HepG2 (cell line): ENCODE measurements around the gene MRI1. TPM values are rescaled to one million over a fixed set of nuclear protein-coding genes. Genes with fewer than 3 reads are reported as not detected.

Source experiments
- ATAC-seq: fragments of 200-7000 bp; cut with Tn5 transposase; 3 replicates; pipeline ENCODE4 v1.9.1; 2020; ENCODE audit warnings: mild to moderate bottlenecking, moderate library complexity
- BruUV-seq: library from RNA; stranded (reverse); fragments of 400-500 nt; replicated peaks from 2 replicates; lab custom pipeline; 2021; lab: Mats Ljungman, UMichigan
- CTCF ChIA-PET: fragments of 300-600 bp; formaldehyde crosslinking; extraction: SDS; loops from one replicate; lab custom pipeline; 2021; ENCODE audit warnings: low total read pairs, inconsistent platforms, low intra/inter-chr PET ratio; lab: Yijun Ruan, JAX
- POLR2A ChIA-PET: fragments of 350-600 bp; sonication (Branson Sonifier 250); formaldehyde crosslinking; loops from one replicate; lab custom pipeline; 2020; ENCODE audit warnings: antibody characterized with exemption, inconsistent platforms; lab: Yijun Ruan, JAX
- DNase-seq: peaks from one replicate; pipeline ENCODE4 v3.0.0-alpha.2; 2015; ENCODE audit warnings: low spot score
- FAIRE-seq: peaks from 3 replicates; lab custom pipeline; 2011; peaks lifted over from hg19 to GRCh38; lab: Jason Lieb, UNC
- H2AFZ ChIP-seq: one replicate; pipeline ENCODE4 v1.6.1; 2011; ENCODE audit warnings: low read length, inconsistent platforms
- H3K27ac ChIP-seq: fragments of 300-600 bp; 3 replicates; pipeline ENCODE4 v1.8.0; 2011; ENCODE audit warnings: mixed run types, mild to moderate bottlenecking, mixed read lengths, low read length, inconsistent platforms; ENCODE audit not compliant: insufficient read depth; ENCODE audit errors: extremely low read length
- H3K27me3 ChIP-seq, 2 experiments: fragments of 200-600 bp in 1 of 2; 2 replicates in 1 of 2; 3 replicates in 1 of 2; pipeline versions ENCODE4 v1.6.0 to v1.8.0; 2011; ENCODE audit warnings: low read length in 2 of 2, mild to moderate bottlenecking in 2 of 2, moderate library complexity in 2 of 2, inconsistent platforms in 1 of 2; ENCODE audit not compliant: insufficient read depth in 2 of 2, control insufficient read depth in 1 of 2
- H3K36me3 ChIP-seq, 2 experiments: fragments of 200-600 bp in 1 of 2; replicated peaks in 1 of 2; 2 replicates in 1 of 2; 3 replicates in 1 of 2; pipeline versions ENCODE4 v1.5.1 to v1.8.0; 2011; ENCODE audit warnings: low read length in 2 of 2, inconsistent platforms in 1 of 2; ENCODE audit not compliant: insufficient read depth in 2 of 2, control insufficient read depth in 1 of 2
- H3K4me1 ChIP-seq: 2 replicates; pipeline ENCODE4 v1.5.1; 2012; ENCODE audit warnings: low read length, inconsistent platforms; ENCODE audit not compliant: insufficient read depth
- H3K4me2 ChIP-seq: 2 replicates; pipeline ENCODE4 v1.6.0; 2011; ENCODE audit warnings: low read depth, low read length, inconsistent platforms
- H3K4me3 ChIP-seq, 3 experiments: fragments of 200-600 bp in 1 of 3; sonication (generic), shearing (Covaris generic) in 1 of 3; replicated peaks in 1 of 3; 2 replicates each; pipeline ENCODE4 v1.5.1; 2011 to 2016; ENCODE audit warnings: low read length in 3 of 3, inconsistent platforms in 2 of 3, low read depth in 2 of 3, mild to moderate bottlenecking in 2 of 3, control low read depth in 1 of 3, mixed read lengths in 1 of 3; ENCODE audit not compliant: insufficient read depth in 1 of 3
- H3K79me2 ChIP-seq: one replicate; pipeline ENCODE4 v1.6.1; 2011; ENCODE audit warnings: low read length, inconsistent platforms; ENCODE audit not compliant: insufficient read depth
- H3K9ac ChIP-seq: 2 replicates; pipeline ENCODE4 v1.6.0; 2011; ENCODE audit warnings: mild to moderate bottlenecking, low read depth, low read length, inconsistent platforms; ENCODE audit not compliant: insufficient read depth
- H3K9me3 ChIP-seq: 2 replicates; pipeline ENCODE4 v1.5.1; 2012; ENCODE audit warnings: mild to moderate bottlenecking, low read length
- H4K20me1 ChIP-seq: 2 replicates; pipeline ENCODE4 v1.6.0; 2011; ENCODE audit warnings: inconsistent platforms, mild to moderate bottlenecking, low read length, moderate library complexity; ENCODE audit not compliant: insufficient read depth
- ELF3 ChIP-seq: IDR thresholded peaks from 2 replicates; pipeline ENCODE4 v1.6.1; 2016; ENCODE audit warnings: missing genetic modification reagents, missing compliant biosample characterization
- HMGA1 ChIP-seq: sonication (generic); formaldehyde crosslinking; conservative IDR thresholded peaks from 2 replicates; pipeline ENCODE4 v1.4.0; 2020; ENCODE audit warnings: missing genetic modification reagents
- KAT7 ChIP-seq: IDR thresholded peaks from 2 replicates; pipeline ENCODE4 v1.6.1; 2018; ENCODE audit warnings: borderline replicate concordance, missing compliant biosample characterization
- NKX3-1 ChIP-seq: sonication (generic); formaldehyde crosslinking; IDR thresholded peaks from 2 replicates; pipeline ENCODE4 v1.5.0; 2020; ENCODE audit warnings: missing genetic modification reagents
- SMARCC2 ChIP-seq: fragments of 450-650 bp; IDR thresholded peaks from 2 replicates; pipeline ENCODE4 v1.6.1; 2017; ENCODE audit warnings: antibody characterized with exemption, mild to moderate bottlenecking
- ZBTB21 ChIP-seq: sonication (generic); formaldehyde crosslinking; IDR thresholded peaks from 2 replicates; pipeline ENCODE4 v1.4.0; 2020; ENCODE audit warnings: missing genetic modification reagents
- ZNF12 ChIP-seq: sonication (generic); formaldehyde crosslinking; IDR thresholded peaks from 2 replicates; pipeline ENCODE4 v1.5.0; 2020; ENCODE audit warnings: missing genetic modification reagents
- WGBS: methylation state at CpG from one replicate; pipeline ENCODE4 v1.1.6; 2017; ENCODE audit warnings: low lambda C conversion rate; 5-methylcytosine and 5-hydroxymethylcytosine counted together
- in situ Hi-C: cut with HindIII; loops from 2 replicates; pipeline ENCODE4 v1.10.0; 2017; ENCODE audit warnings: low pct_unique_long_range_greater_than_20kb; ENCODE audit not compliant: extremely low pct_ligation_motif_present
- intact Hi-C: fragments of 100-400 bp; cut with micrococcal nuclease; formaldehyde crosslinking; loops from one replicate; pipeline ENCODE4 v1.10.0; 2022; ENCODE audit not compliant: unreplicated experiment
- polyA plus RNA-seq, 8 experiments: library from polyadenylated mRNA; depleted of rRNA in 3 of 8; stranded (reverse) in 7 of 8; unstranded in 1 of 8; fragments of >200 nt; fragmentation: Illumina TruSeq in 4 of 8; extraction: Trizol in 4 of 8; gene quantifications; 2 replicates each; pipeline versions ENCODE4 v1.2.1 to v1.2.3, GENCODE V29; 2011 to 2016; ENCODE audit warnings: low read depth in 4 of 8, missing spikeins in 1 of 8, mixed read lengths in 1 of 8; ENCODE audit not compliant: insufficient read depth in 1 of 8
- total RNA-seq, 5 experiments: library from RNA; depleted of rRNA; stranded (reverse); fragments of >200 nt; fragmentation: Illumina TruSeq; extraction: Trizol; gene quantifications; 2 replicates each; pipeline ENCODE4 v1.2.3, GENCODE V29; 2016; ENCODE audit warnings: low read depth in 1 of 5
- TF ChIP-seq, protein P1 (sequence below): sonication (generic); formaldehyde crosslinking; conservative IDR thresholded peaks from 2 replicates; pipeline ENCODE4 v1.8.0; 2022; ENCODE audit warnings: low read depth, missing genetic modification reagents
- TF ChIP-seq, protein P2 (sequence below): sonication (generic); formaldehyde crosslinking; IDR thresholded peaks from 2 replicates; pipeline ENCODE4 v1.4.0; 2020; ENCODE audit warnings: missing genetic modification reagents, borderline replicate concordance
- TF ChIP-seq, protein P3 (sequence below): sonication (generic); formaldehyde crosslinking; IDR thresholded peaks from 2 replicates; pipeline ENCODE4 v1.8.0; 2023; ENCODE audit warnings: mild to moderate bottlenecking, missing genetic modification reagents
- TF ChIP-seq, protein P4 (sequence below): sonication (generic); formaldehyde crosslinking; IDR thresholded peaks from 2 replicates; pipeline ENCODE4 v1.4.0; 2020; ENCODE audit warnings: missing genetic modification reagents
- TF ChIP-seq, protein P5 (sequence below): sonication (generic); formaldehyde crosslinking; IDR thresholded peaks from 2 replicates; pipeline ENCODE4 v1.4.0; 2020; ENCODE audit warnings: missing genetic modification reagents, borderline replicate concordance

The MRI1 gene
- total and polyA plus RNA-seq, 2 of the 13 experiments (the other 11 are each of a cell fraction or from before 2014, with no cell fraction given): 20.1 to 20.6 TPM

DNA sequence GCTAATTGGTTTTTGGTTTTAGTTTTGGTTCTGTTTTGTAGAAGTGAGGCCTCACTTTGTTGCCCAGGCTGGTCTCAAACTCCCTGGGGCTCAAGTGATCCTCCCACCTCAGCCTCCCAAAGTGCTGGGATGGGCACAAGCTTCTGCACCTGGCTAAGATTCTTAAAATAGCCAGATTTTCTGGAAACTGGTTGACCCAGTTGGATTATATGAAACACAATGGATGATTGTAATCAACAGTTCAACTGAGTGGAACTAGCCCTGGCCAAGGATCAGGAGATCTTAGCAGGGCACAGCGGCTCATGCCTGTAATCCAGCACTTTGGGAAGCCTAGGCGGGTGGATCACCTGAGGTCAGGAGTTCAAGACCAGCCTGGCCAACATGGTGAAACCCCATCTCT is 29.6 kb upstream of the MRI1 start (continued):
- TF ChIP-seq, protein P1, sequence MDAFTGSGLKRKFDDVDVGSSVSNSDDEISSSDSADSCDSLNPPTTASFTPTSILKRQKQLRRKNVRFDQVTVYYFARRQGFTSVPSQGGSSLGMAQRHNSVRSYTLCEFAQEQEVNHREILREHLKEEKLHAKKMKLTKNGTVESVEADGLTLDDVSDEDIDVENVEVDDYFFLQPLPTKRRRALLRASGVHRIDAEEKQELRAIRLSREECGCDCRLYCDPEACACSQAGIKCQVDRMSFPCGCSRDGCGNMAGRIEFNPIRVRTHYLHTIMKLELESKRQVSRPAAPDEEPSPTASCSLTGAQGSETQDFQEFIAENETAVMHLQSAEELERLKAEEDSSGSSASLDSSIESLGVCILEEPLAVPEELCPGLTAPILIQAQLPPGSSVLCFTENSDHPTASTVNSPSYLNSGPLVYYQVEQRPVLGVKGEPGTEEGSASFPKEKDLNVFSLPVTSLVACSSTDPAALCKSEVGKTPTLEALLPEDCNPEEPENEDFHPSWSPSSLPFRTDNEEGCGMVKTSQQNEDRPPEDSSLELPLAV (CRISPR knock-in tag): no peak
- TF ChIP-seq ZNF12 (CRISPR knock-in tag): no peak
- TF ChIP-seq KAT7 (CRISPR knock-in tag): no peak
- TF ChIP-seq, protein P2, sequence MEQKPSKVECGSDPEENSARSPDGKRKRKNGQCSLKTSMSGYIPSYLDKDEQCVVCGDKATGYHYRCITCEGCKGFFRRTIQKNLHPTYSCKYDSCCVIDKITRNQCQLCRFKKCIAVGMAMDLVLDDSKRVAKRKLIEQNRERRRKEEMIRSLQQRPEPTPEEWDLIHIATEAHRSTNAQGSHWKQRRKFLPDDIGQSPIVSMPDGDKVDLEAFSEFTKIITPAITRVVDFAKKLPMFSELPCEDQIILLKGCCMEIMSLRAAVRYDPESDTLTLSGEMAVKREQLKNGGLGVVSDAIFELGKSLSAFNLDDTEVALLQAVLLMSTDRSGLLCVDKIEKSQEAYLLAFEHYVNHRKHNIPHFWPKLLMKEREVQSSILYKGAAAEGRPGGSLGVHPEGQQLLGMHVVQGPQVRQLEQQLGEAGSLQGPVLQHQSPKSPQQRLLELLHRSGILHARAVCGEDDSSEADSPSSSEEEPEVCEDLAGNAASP: no peak
- TF ChIP-seq, protein P3, sequence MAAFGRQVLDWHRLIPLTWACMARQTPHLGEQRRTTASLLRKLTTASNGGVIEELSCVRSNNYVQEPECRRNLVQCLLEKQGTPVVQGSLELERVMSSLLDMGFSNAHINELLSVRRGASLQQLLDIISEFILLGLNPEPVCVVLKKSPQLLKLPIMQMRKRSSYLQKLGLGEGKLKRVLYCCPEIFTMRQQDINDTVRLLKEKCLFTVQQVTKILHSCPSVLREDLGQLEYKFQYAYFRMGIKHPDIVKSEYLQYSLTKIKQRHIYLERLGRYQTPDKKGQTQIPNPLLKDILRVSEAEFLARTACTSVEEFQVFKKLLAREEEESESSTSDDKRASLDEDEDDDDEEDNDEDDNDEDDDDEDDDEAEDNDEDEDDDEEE (CRISPR knock-in tag): no peak

DNA sequence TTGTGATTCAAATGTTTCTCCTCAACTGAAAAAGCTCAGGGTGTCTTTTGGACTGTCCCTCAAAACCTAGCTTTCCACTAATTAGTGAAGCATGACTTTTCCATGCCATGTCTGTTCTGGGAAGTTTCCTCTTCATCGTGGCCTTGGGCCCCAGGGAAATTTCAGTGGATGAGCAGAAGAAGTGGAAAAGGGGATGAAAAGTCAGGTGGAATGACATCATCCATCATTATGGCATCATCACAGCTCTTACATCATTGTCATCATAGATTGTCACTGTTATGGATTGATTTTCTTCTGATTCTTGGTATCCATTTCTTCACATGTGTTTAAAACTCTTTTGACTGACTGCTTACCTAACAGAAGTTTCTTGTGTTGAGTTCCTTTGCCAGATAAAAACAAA is 26.2 kb upstream of the MRI1 start:
- CTCF ChIA-PET: no interaction called here
- POLR2A ChIA-PET: no interaction called here
- TF ChIP-seq HMGA1 (CRISPR knock-in tag) (no peak), ELF3 (CRISPR knock-in tag) (no peak), ZBTB21 (CRISPR knock-in tag) (0 out of 2 replicates have a peak, but pooled peaks have one; percentile 33), SMARCC2 (no peak), NKX3-1 (CRISPR knock-in tag) (no peak)
- TF ChIP-seq, protein P4, sequence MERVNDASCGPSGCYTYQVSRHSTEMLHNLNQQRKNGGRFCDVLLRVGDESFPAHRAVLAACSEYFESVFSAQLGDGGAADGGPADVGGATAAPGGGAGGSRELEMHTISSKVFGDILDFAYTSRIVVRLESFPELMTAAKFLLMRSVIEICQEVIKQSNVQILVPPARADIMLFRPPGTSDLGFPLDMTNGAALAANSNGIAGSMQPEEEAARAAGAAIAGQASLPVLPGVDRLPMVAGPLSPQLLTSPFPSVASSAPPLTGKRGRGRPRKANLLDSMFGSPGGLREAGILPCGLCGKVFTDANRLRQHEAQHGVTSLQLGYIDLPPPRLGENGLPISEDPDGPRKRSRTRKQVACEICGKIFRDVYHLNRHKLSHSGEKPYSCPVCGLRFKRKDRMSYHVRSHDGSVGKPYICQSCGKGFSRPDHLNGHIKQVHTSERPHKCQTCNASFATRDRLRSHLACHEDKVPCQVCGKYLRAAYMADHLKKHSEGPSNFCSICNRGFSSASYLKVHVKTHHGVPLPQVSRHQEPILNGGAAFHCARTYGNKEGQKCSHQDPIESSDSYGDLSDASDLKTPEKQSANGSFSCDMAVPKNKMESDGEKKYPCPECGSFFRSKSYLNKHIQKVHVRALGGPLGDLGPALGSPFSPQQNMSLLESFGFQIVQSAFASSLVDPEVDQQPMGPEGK (CRISPR knock-in tag): no peak
- TF ChIP-seq, protein P5, sequence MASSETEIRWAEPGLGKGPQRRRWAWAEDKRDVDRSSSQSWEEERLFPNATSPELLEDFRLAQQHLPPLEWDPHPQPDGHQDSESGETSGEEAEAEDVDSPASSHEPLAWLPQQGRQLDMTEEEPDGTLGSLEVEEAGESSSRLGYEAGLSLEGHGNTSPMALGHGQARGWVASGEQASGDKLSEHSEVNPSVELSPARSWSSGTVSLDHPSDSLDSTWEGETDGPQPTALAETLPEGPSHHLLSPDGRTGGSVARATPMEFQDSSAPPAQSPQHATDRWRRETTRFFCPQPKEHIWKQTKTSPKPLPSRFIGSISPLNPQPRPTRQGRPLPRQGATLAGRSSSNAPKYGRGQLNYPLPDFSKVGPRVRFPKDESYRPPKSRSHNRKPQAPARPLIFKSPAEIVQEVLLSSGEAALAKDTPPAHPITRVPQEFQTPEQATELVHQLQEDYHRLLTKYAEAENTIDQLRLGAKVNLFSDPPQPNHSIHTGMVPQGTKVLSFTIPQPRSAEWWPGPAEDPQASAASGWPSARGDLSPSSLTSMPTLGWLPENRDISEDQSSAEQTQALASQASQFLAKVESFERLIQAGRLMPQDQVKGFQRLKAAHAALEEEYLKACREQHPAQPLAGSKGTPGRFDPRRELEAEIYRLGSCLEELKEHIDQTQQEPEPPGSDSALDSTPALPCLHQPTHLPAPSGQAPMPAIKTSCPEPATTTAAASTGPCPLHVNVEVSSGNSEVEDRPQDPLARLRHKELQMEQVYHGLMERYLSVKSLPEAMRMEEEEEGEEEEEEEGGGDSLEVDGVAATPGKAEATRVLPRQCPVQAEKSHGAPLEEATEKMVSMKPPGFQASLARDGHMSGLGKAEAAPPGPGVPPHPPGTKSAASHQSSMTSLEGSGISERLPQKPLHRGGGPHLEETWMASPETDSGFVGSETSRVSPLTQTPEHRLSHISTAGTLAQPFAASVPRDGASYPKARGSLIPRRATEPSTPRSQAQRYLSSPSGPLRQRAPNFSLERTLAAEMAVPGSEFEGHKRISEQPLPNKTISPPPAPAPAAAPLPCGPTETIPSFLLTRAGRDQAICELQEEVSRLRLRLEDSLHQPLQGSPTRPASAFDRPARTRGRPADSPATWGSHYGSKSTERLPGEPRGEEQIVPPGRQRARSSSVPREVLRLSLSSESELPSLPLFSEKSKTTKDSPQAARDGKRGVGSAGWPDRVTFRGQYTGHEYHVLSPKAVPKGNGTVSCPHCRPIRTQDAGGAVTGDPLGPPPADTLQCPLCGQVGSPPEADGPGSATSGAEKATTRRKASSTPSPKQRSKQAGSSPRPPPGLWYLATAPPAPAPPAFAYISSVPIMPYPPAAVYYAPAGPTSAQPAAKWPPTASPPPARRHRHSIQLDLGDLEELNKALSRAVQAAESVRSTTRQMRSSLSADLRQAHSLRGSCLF (CRISPR knock-in tag): no peak

More for the DNA sequence above, 26.2 kb upstream of the MRI1 start:
- no peaks in the 10 kb centered on the region for H4K20me1 ChIP-seq
- in situ Hi-C loops (no loop called here), intact Hi-C loops (no loop called here)
- no peaks in the 10 kb centered on the region for H3K4me1 ChIP-seq
- no peaks in the 10 kb centered on the region for H3K9me3 ChIP-seq
- no peak for FAIRE-seq
- H3K36me3 ChIP-seq: peaks cover 0 to 3% of the 10 kb centered on the region in 2 experiments; a peak in 1 of 5 replicates
- H3K4me2 ChIP-seq: no peak overlapping the region
- 100% methylated on average over 1 of the region's 1 CpG for WGBS
- no TSS peak for BruUV-seq
- ATAC-seq: no peak
- H3K27me3 ChIP-seq: no peaks in the 10 kb centered on the region
- H3K27ac ChIP-seq: no peak overlapping the region
- no peak overlapping the region for H3K4me3 ChIP-seq
- H2AFZ ChIP-seq: no peak overlapping the region
- no peak overlapping the region for H3K9ac ChIP-seq
- H3K79me2 ChIP-seq: no peaks in the 10 kb centered on the region
- DNase-seq: no peak
